ENCODE data around the gene LMBR1. TPM values are rescaled to one million over a fixed set of nuclear protein-coding genes. Genes with fewer than 3 reads are reported as not detected.

The LMBR1 gene
- total RNA-seq, 1 donor from 2014 or later = 159 TPM

DNA sequence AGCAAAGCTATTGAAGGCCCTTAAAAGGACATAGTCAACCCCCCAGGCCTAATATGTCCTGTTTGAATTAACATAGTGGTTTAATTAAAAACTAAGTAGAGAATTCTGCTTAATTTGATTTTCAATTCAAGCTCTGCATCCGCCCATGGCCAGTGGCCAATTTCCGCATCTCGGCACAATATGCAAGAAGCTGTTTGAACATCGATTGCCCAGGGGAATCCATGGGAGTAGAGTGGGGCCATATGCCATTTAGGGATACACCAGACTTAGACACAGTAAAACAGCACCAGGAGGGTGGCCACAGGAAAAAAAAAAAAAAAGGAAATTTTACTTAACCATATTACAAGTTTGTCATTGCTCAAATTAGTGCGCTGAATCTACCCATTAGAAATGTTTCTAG is 100.4 kb downstream of the LMBR1 start:
- TF ChIP-seq, protein P1, sequence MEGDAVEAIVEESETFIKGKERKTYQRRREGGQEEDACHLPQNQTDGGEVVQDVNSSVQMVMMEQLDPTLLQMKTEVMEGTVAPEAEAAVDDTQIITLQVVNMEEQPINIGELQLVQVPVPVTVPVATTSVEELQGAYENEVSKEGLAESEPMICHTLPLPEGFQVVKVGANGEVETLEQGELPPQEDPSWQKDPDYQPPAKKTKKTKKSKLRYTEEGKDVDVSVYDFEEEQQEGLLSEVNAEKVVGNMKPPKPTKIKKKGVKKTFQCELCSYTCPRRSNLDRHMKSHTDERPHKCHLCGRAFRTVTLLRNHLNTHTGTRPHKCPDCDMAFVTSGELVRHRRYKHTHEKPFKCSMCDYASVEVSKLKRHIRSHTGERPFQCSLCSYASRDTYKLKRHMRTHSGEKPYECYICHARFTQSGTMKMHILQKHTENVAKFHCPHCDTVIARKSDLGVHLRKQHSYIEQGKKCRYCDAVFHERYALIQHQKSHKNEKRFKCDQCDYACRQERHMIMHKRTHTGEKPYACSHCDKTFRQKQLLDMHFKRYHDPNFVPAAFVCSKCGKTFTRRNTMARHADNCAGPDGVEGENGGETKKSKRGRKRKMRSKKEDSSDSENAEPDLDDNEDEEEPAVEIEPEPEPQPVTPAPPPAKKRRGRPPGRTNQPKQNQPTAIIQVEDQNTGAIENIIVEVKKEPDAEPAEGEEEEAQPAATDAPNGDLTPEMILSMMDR (IDR thresholded peaks at IDR 0.05; ENCODE audit: unreplicated experiment) = no peak
- H3K27me3 Mint-ChIP-seq (ENCODE audit: unreplicated experiment) = no peaks in the 10 kb centered on the region
- H3K4me1 Mint-ChIP-seq (ENCODE audit: unreplicated experiment) = peaks cover 13% of the 10 kb centered on the region
- no peak overlapping the region for H3K4me3 Mint-ChIP-seq (ENCODE audit: unreplicated experiment)
- no peak overlapping the region for H3K27ac Mint-ChIP-seq (ENCODE audit: unreplicated experiment)
- H3K36me3 Mint-ChIP-seq (ENCODE audit: low read depth, unreplicated experiment) = no peaks in the 10 kb centered on the region
- no peak for DNase-seq (ENCODE audit: low spot score)
- no peaks in the 10 kb centered on the region for H3K9me3 Mint-ChIP-seq (ENCODE audit: unreplicated experiment)

DNA sequence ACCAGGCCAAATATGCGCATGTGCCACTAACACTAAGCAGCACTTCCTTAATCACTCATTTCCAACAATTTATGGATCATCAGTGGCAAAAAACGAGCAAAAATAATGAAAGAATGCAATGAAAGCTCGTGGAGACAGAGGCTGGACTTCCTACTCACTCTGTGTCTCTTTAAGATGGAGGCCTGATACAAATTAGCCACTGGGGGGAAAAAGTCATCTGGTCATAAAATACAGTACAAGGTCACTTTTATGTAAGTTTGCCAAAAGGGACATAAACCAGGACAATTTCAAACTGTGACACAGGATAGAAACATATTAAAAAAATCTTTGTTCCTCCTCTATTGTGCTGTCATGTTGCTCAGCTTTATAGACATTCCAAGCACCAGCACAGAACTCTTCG is 101.7 kb downstream of the LMBR1 start:
- TF ChIP-seq, protein P1 (IDR thresholded peaks at IDR 0.05; ENCODE audit: unreplicated experiment) = no peak
- no peaks in the 10 kb centered on the region for H3K9me3 Mint-ChIP-seq (ENCODE audit: unreplicated experiment)
- no peaks in the 10 kb centered on the region for H3K27me3 Mint-ChIP-seq (ENCODE audit: unreplicated experiment)
- H3K4me1 Mint-ChIP-seq (ENCODE audit: unreplicated experiment) = peaks cover 17% of the 10 kb centered on the region
- H3K36me3 Mint-ChIP-seq (ENCODE audit: low read depth, unreplicated experiment) = no peaks in the 10 kb centered on the region
- H3K27ac Mint-ChIP-seq (ENCODE audit: unreplicated experiment) = peak overlapping the region; percentile 96
- H3K4me3 Mint-ChIP-seq (ENCODE audit: unreplicated experiment) = no peak overlapping the region
- DNase-seq (ENCODE audit: low spot score) = no peak

DNA sequence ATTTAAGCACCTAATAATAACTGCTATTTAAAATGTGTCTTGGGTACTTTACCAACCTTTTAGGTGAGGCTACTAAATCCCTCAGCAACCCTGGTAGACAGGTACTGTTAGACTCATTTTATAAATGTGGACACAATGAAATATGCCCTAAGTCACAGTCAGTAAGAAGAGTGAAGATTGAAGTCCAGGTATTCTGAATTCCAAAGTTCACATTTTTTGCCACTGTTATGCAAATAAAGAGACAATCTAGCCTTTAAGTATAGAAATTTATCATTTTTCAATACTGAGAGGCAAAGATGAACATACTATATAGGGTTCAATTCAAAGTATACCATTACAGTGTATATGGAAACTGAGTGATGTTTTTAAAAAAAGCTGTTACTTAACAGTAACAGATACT is 102.7 kb downstream of the LMBR1 start:
- H3K4me3 Mint-ChIP-seq (ENCODE audit: unreplicated experiment) = no peak overlapping the region
- no peak for DNase-seq (ENCODE audit: low spot score)

DNA sequence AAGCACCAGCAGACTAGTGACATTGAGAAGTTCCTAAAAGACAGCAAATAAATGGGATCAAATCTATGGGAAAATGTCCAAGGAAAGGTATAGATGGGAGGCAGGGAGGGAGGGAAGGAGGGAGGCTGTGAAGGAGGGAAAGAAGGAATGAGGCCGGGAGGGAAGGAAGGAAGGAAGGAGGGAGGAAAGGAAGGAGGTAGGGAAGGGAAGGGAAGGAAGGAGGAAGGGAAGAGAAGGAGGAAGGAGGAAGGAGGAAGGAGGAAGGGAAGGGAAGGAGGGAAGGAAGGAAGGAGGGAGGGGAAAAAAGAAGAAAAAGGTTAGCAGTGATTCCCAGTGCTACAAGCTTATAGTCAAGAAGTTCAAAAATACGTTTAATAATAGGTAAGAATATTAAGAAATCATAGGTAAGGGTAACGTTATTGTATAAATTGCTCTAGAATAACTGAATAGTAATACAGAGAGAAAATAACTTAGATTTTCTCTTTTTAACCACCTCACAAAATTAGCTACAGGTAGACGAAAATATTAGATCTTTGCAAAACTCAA is 106.9 kb downstream of the LMBR1 start:
- peaks cover 3% of the 10 kb centered on the region for H3K27me3 Mint-ChIP-seq (ENCODE audit: unreplicated experiment)
- H3K27ac Mint-ChIP-seq (ENCODE audit: unreplicated experiment) = peak overlapping the region; percentile 72
- peaks cover 13% of the 10 kb centered on the region for H3K36me3 Mint-ChIP-seq (ENCODE audit: low read depth, unreplicated experiment)
- H3K9me3 Mint-ChIP-seq (ENCODE audit: unreplicated experiment) = no peaks in the 10 kb centered on the region
- TF ChIP-seq, protein P1 (IDR thresholded peaks at IDR 0.05; ENCODE audit: unreplicated experiment) = no peak
- no peak overlapping the region for H3K4me3 Mint-ChIP-seq (ENCODE audit: unreplicated experiment)
- peaks cover 17% of the 10 kb centered on the region for H3K4me1 Mint-ChIP-seq (ENCODE audit: unreplicated experiment)
- no peak for DNase-seq (ENCODE audit: low spot score)

More for the DNA sequence above, 102.7 kb downstream of the LMBR1 start:
- H3K9me3 Mint-ChIP-seq (ENCODE audit: unreplicated experiment) = no peaks in the 10 kb centered on the region
- H3K27me3 Mint-ChIP-seq (ENCODE audit: unreplicated experiment) = no peaks in the 10 kb centered on the region
- no peak overlapping the region for H3K27ac Mint-ChIP-seq (ENCODE audit: unreplicated experiment)
- peaks cover 19% of the 10 kb centered on the region for H3K4me1 Mint-ChIP-seq (ENCODE audit: unreplicated experiment)
- TF ChIP-seq, protein P1 (IDR thresholded peaks at IDR 0.05; ENCODE audit: unreplicated experiment) = no peak
- H3K36me3 Mint-ChIP-seq (ENCODE audit: low read depth, unreplicated experiment) = no peaks in the 10 kb centered on the region

DNA sequence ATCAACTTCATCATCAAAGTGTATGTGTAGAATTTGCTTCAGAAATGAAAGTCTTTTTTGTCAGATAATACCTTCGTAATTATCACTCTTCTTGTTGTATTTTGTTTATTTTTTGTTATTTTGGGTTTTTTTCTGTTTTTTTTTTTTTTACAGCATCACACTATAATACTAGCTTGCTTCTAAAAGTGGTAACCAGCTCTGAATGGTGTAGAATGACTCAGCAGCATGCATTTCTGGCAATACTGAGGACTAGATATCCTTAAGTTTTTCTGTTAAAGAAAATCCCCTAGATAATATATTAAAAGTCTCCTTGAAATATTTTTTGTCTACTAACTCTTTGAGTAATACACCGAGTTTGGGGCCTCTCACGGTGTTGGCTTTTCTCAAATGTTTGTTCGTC is 109.1 kb downstream of the LMBR1 start:
- Mint-ChIP-seq H3K4me3 (ENCODE audit: unreplicated experiment) (no peak overlapping the region), H3K9me3 (ENCODE audit: unreplicated experiment) (no peaks in the 10 kb centered on the region), H3K4me1 (ENCODE audit: unreplicated experiment) (peaks cover 17% of the 10 kb centered on the region), H3K27ac (ENCODE audit: unreplicated experiment) (no peak overlapping the region), H3K36me3 (ENCODE audit: low read depth, unreplicated experiment) (peaks cover 13% of the 10 kb centered on the region), H3K27me3 (ENCODE audit: unreplicated experiment) (peaks cover 3% of the 10 kb centered on the region)
- no peak for DNase-seq (ENCODE audit: low spot score)
- TF ChIP-seq, protein P1 (IDR thresholded peaks at IDR 0.05; ENCODE audit: unreplicated experiment) = no peak
